Fibroblast of skin of left quadriceps (primary cell): ENCODE data around the gene TUBA4B.

Source experiments
- DNase-seq, 2 experiments: peaks; one replicate each; pipeline ENCODE4 v3.0.0-alpha.2; 2013; ENCODE audit warnings: low read depth in 2 of 2

The TUBA4B gene

GRCh38 chr2:219252900-219253752, at the start of gene TUBA4B:
TUBA4B (plus strand) TSS chr2:219253243; CDS start chr2:219253408, 165 bp downstream.
- no peak for DNase-seq

- no peak for DNase-seq
Observed at GRCh38 chr2:219204425-219205164, 48.4 kb upstream of the TUBA4B start.

GRCh38 chr2:219205165-219205538, 47.9 kb upstream of the TUBA4B start:
- DNase-seq: no peak

- DNase-seq: no peak
Observed at GRCh38 chr2:219205981-219206327, 47.1 kb upstream of the TUBA4B start.

GRCh38 chr2:219206328-219207133, 46.5 kb upstream of the TUBA4B start, which contains the start of gene ZFAND2B:
ZFAND2B (plus strand) TSS chr2:219206782; CDS start chr2:219206988, 206 bp downstream.
- DNase-seq: peak; percentile 86 to 87

- DNase-seq: no peak
Observed at GRCh38 chr2:219207134-219207883, 45.7 kb upstream of the TUBA4B start.

- DNase-seq: no peak
Observed at GRCh38 chr2:219207884-219208740, 44.9 kb upstream of the TUBA4B start.

- no peak for DNase-seq
Observed at GRCh38 chr2:219209236-219210195, 43.5 kb upstream of the TUBA4B start.

GRCh38 chr2:219210196-219210885, 42.7 kb upstream of the TUBA4B start:
- no peak for DNase-seq

- DNase-seq: no peak
Observed at GRCh38 chr2:219210886-219211362, 42.1 kb upstream of the TUBA4B start.

- no peak for DNase-seq
Observed at GRCh38 chr2:219213026-219213415, 40.0 kb upstream of the TUBA4B start.

GRCh38 chr2:219213486-219214071, 39.5 kb upstream of the TUBA4B start:
- no peak for DNase-seq

GRCh38 chr2:219214141-219214540, 38.9 kb upstream of the TUBA4B start:
- no peak for DNase-seq

- no peak for DNase-seq
Observed at GRCh38 chr2:219214786-219215185, 38.3 kb upstream of the TUBA4B start.

GRCh38 chr2:219215871-219216534, 37.0 kb upstream of the TUBA4B start:
- no peak for DNase-seq

GRCh38 chr2:219216535-219216915, 36.5 kb upstream of the TUBA4B start:
- no peak for DNase-seq

- peak; percentile 24 to 29 for DNase-seq
Observed at GRCh38 chr2:219218217-219218731, 34.8 kb upstream of the TUBA4B start.
